IMR-90 (cell line): ENCODE data around the gene LDLRAD3. TPM values are rescaled to one million over a fixed set of nuclear protein-coding genes. Genes with fewer than 3 reads are reported as not detected.

Experiments
- ATAC-seq: fragments of 200-7000 bp; cut with Tn5 transposase; 2 replicates; pipeline ENCODE4 v1.9.1; 2020; ENCODE audit warnings: low read depth, mild to moderate bottlenecking, moderate library complexity
- BruUV-seq: library from RNA; stranded (reverse); fragments of 400-500 nt; replicated peaks from 2 replicates; lab custom pipeline; 2021; lab: Mats Ljungman, UMichigan
- CTCF ChIA-PET: fragments of 300-600 bp; formaldehyde crosslinking; extraction: SDS; loops from one replicate; lab custom pipeline; 2021; ENCODE audit warnings: antibody characterized with exemption; lab: Yijun Ruan, JAX
- POLR2A ChIA-PET: fragments of 300-600 bp; sonication (Branson Sonifier 250); formaldehyde crosslinking; loops from one replicate; lab custom pipeline; 2022; ENCODE audit warnings: antibody characterized with exemption; ENCODE audit not compliant: unreplicated experiment; lab: Charles Lee
- DNase-seq: peaks from one replicate; pipeline ENCODE4 v3.0.0; 2013
- H2AFZ ChIP-seq: replicated peaks from 2 replicates; pipeline ENCODE3; 2013; ENCODE audit warnings: low read length, mild to moderate bottlenecking; ENCODE audit not compliant: poor library complexity
- H2AK5ac ChIP-seq: 2 replicates; pipeline ENCODE4 v1.6.1; 2013; ENCODE audit warnings: low read depth, low read length, inconsistent platforms
- H2AK9ac ChIP-seq: replicated peaks from 2 replicates; pipeline ENCODE3; 2013; ENCODE audit warnings: mild to moderate bottlenecking, low read depth, low read length, moderate library complexity; ENCODE audit not compliant: poor library complexity
- H2BK120ac ChIP-seq: 2 replicates; pipeline ENCODE4 v1.6.1; 2013; ENCODE audit warnings: low read depth, low read length, inconsistent platforms
- H2BK15ac ChIP-seq: 3 replicates; pipeline ENCODE4 v1.6.1; 2013; ENCODE audit warnings: low read depth, low read length, inconsistent platforms
- H2BK20ac ChIP-seq: 2 replicates; pipeline ENCODE4 v1.6.1; 2013; ENCODE audit warnings: low read depth, mild to moderate bottlenecking, inconsistent platforms, low read length, moderate library complexity
- H2BK5ac ChIP-seq: 2 replicates; pipeline ENCODE4 v1.6.1; 2013; ENCODE audit warnings: mild to moderate bottlenecking, low read depth, low read length, inconsistent platforms; ENCODE audit not compliant: poor library complexity, severe bottlenecking
- H3K14ac ChIP-seq: replicated peaks from 2 replicates; pipeline ENCODE4 v1.6.1; 2013; ENCODE audit warnings: low read depth, low read length, inconsistent platforms
- H3K18ac ChIP-seq: 2 replicates; pipeline ENCODE4 v1.6.1; 2013; ENCODE audit warnings: low read depth, low read length, control low read depth
- H3K23ac ChIP-seq: 2 replicates; pipeline ENCODE4 v1.6.1; 2013; ENCODE audit warnings: low read depth, low read length, inconsistent platforms
- H3K27ac ChIP-seq: 2 replicates; pipeline ENCODE4 v1.5.1; 2013; ENCODE audit warnings: mild to moderate bottlenecking, control low read depth, low read length; ENCODE audit not compliant: insufficient read depth
- H3K27me3 ChIP-seq: 2 replicates; pipeline ENCODE4 v1.6.1; 2013; ENCODE audit warnings: low read length; ENCODE audit not compliant: control insufficient read depth, insufficient read depth
- H3K36me3 ChIP-seq: 2 replicates; pipeline ENCODE4 v1.6.1; 2013; ENCODE audit warnings: low read length, mixed read lengths; ENCODE audit not compliant: control insufficient read depth, insufficient read depth
- H3K4ac ChIP-seq: 2 replicates; pipeline ENCODE4 v1.6.1; 2013; ENCODE audit warnings: low read depth, low read length, inconsistent platforms
- H3K4me1 ChIP-seq: 2 replicates; pipeline ENCODE4 v1.6.1; 2013; ENCODE audit warnings: low read length, mixed read lengths; ENCODE audit not compliant: control insufficient read depth, insufficient read depth
- H3K4me2 ChIP-seq: 2 replicates; pipeline ENCODE4 v1.6.1; 2013; ENCODE audit warnings: low read depth, mild to moderate bottlenecking, control low read depth, low read length, moderate library complexity
- H3K4me3 ChIP-seq: 2 replicates; pipeline ENCODE4 v1.5.1; 2013; ENCODE audit warnings: low read depth, mild to moderate bottlenecking, control low read depth, low read length, moderate library complexity; ENCODE audit not compliant: insufficient read depth
- H3K56ac ChIP-seq: 2 replicates; pipeline ENCODE4 v1.6.1; 2013; ENCODE audit warnings: low read length, inconsistent platforms; ENCODE audit not compliant: insufficient read depth; ENCODE audit errors: extremely low read depth
- H3K79me1 ChIP-seq, 2 experiments: 2 replicates each; pipeline ENCODE4 v1.6.1; 2013; ENCODE audit warnings: low read length in 2 of 2, inconsistent platforms in 1 of 2, low read depth in 1 of 2
- H3K9ac ChIP-seq: 2 replicates; pipeline ENCODE4 v1.6.1; 2013; ENCODE audit warnings: low read depth, low read length, control low read depth
- H3K9me1 ChIP-seq: 2 replicates; pipeline ENCODE4 v1.6.1; 2013; ENCODE audit warnings: low read length, inconsistent platforms; ENCODE audit not compliant: insufficient read depth
- H3K9me3 ChIP-seq: 2 replicates; pipeline ENCODE4 v1.6.1; 2013; ENCODE audit warnings: low read length; ENCODE audit not compliant: control insufficient read depth, insufficient read depth
- H4K20me1 ChIP-seq: 2 replicates; pipeline ENCODE4 v1.6.1; 2013; ENCODE audit warnings: low read length, inconsistent platforms; ENCODE audit not compliant: insufficient read depth
- H4K5ac ChIP-seq: 2 replicates; pipeline ENCODE4 v1.6.1; 2013; ENCODE audit warnings: mild to moderate bottlenecking, low read depth, low read length, control low read depth
- H4K8ac ChIP-seq, 2 experiments: 2 replicates each; pipeline ENCODE4 v1.6.1; 2013; ENCODE audit warnings: low read depth in 2 of 2, low read length in 2 of 2, control low read depth in 1 of 2, inconsistent platforms in 1 of 2
- H4K91ac ChIP-seq: 2 replicates; pipeline ENCODE4 v1.6.1; 2013; ENCODE audit warnings: low read depth, low read length, inconsistent platforms; ENCODE audit not compliant: insufficient read depth
- CEBPB ChIP-seq: IDR thresholded peaks from 2 replicates; pipeline ENCODE4 v1.6.1; 2012; ENCODE audit warnings: low read depth, low read length, improper control_type of control experiment
- CHD1 ChIP-seq: IDR thresholded peaks from 2 replicates; pipeline ENCODE4 v1.6.1; 2012; ENCODE audit warnings: low read depth, low read length, improper control_type of control experiment
- ELK1 ChIP-seq: fragments of 150-350 bp; IDR thresholded peaks from 2 replicates; pipeline ENCODE4 v1.6.1; 2016; ENCODE audit warnings: low read depth, mild to moderate bottlenecking, low read length, moderate library complexity, borderline replicate concordance
- FOS ChIP-seq: fragments of 150-350 bp; IDR thresholded peaks from 2 replicates; pipeline ENCODE4 v1.6.1; 2016; ENCODE audit warnings: low read depth, low read length
- MAFK ChIP-seq: IDR thresholded peaks from 2 replicates; pipeline ENCODE4 v1.6.1; 2012; ENCODE audit warnings: low read depth, low read length, improper control_type of control experiment
- MAZ ChIP-seq: IDR thresholded peaks from 2 replicates; pipeline ENCODE4 v1.6.1; 2012; ENCODE audit warnings: low read depth, mild to moderate bottlenecking, low read length, improper control_type of control experiment, moderate library complexity, borderline replicate concordance
- MXI1 ChIP-seq: IDR thresholded peaks from 2 replicates; pipeline ENCODE4 v1.6.1; 2012; ENCODE audit warnings: low read depth, mild to moderate bottlenecking, low read length, moderate library complexity, borderline replicate concordance
- NFE2L2 ChIP-seq: fragments of 150-350 bp; IDR thresholded peaks from 2 replicates; pipeline ENCODE4 v1.6.1; 2016; ENCODE audit warnings: low read depth, mild to moderate bottlenecking, low read length
- POLR2A ChIP-seq: IDR thresholded peaks from 2 replicates; pipeline ENCODE4 v1.6.1; 2012; ENCODE audit warnings: mild to moderate bottlenecking, low read depth, low read length
- RAD21 ChIP-seq: IDR thresholded peaks from 2 replicates; pipeline ENCODE4 v1.6.1; 2012; ENCODE audit warnings: low read length, improper control_type of control experiment
- RCOR1 ChIP-seq: IDR thresholded peaks from 2 replicates; pipeline ENCODE4 v1.6.1; 2012; ENCODE audit warnings: mild to moderate bottlenecking, low read length, improper control_type of control experiment; ENCODE audit not compliant: insufficient replicate concordance
- RFX5 ChIP-seq: IDR thresholded peaks from 2 replicates; pipeline ENCODE4 v1.8.0; 2012; ENCODE audit warnings: low read depth, mild to moderate bottlenecking, low read length, moderate library complexity
- SMC3 ChIP-seq: fragments of 150-350 bp; IDR thresholded peaks from 2 replicates; pipeline ENCODE4 v1.6.1; 2016; ENCODE audit warnings: low read depth, mild to moderate bottlenecking, antibody characterized with exemption, low read length, moderate library complexity
- WGBS, 2 experiments: methylation state at CpG; one replicate each; pipeline versions ENCODE4 v1.1.5 to v1.1.7; 2013; ENCODE audit warnings: missing lambda C conversion rate in 2 of 2; ENCODE audit not compliant: insufficient read length in 1 of 2; ENCODE audit errors: extremely low coverage in 2 of 2; 5-methylcytosine and 5-hydroxymethylcytosine counted together
- dilution Hi-C: fragments of 300-500 bp; cut with HindIII; formaldehyde crosslinking; loops from one replicate; pipeline ENCODE4 v1.14.3; 2018; ENCODE audit warnings: low sequenced_read_pairs; ENCODE audit not compliant: unreplicated experiment
- in situ Hi-C: fragments of 300-500 bp; cut with MboI; formaldehyde crosslinking; loops from 3 replicates; pipeline ENCODE4 v1.14.3; 2019; ENCODE audit warnings: low sequenced_read_pairs, inconsistent platforms, mixed read lengths
- intact Hi-C: fragments of 100-400 bp; cut with micrococcal nuclease; formaldehyde crosslinking; loops from 2 replicates; pipeline ENCODE4 v1.10.0; 2022
- polyA plus RNA-seq, 3 experiments: library from polyadenylated mRNA; depleted of rRNA; stranded (reverse); fragments of >200 nt; gene quantifications; 2 replicates each; pipeline ENCODE4 v1.2.3, GENCODE V29; 2012; ENCODE audit warnings: low replicate concordance in 1 of 3
- total RNA-seq: library from RNA; depleted of rRNA; stranded (reverse); fragments of >200 nt; gene quantifications from 2 replicates; pipeline ENCODE4 v1.2.3, GENCODE V29; 2012
- TF ChIP-seq, protein P1 (sequence below): conservative IDR thresholded peaks from 2 replicates; pipeline ENCODE4 v1.5.1; 2012; ENCODE audit warnings: mild to moderate bottlenecking, low read depth, low read length, improper control_type of control experiment

The LDLRAD3 gene
- total and polyA plus RNA-seq, 2 of the 4 experiments (the other 2 are of a cell fraction), result 2.7 to 6.4 TPM

DNA sequence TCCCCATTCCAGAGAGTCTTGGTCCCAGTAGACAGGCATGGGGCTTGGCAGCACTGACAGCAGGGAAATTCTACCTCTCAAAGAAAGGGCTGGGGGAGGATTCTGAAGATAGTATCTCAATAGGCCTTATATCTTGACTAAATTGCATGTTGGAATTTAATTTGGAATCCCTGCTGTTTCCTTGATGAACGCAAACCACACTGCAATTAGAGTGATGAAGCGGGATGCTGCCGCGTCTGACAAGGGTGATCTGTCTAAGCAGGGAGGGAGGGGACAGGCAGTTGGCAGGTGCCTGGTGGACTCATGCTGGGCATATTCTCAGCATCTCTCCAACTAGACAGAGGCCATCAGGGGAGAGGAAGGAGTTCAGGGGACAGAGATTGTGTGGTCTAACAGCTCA, 296.9 kb downstream of the LDLRAD3 start:
- Histone ChIP-seq H4K8ac (no peak overlapping the region), H2BK20ac (no peak overlapping the region), H3K18ac (no peak overlapping the region), H3K56ac (no peak overlapping the region), H3K14ac (no peak overlapping the region), H3K79me1 (no peaks in the 10 kb centered on the region), H3K4me3 (no peak overlapping the region), H2BK5ac (no peak overlapping the region), H3K27me3 (peaks cover 16% of the 10 kb centered on the region), H3K4me1 (no peaks in the 10 kb centered on the region), H3K4ac (no peak overlapping the region), H2AK9ac (no peak overlapping the region), H3K9me1 (peaks cover 1% of the 10 kb centered on the region; the same call in 1 of the 2 replicates), H2AK5ac (no peak overlapping the region), H3K36me3 (no peaks in the 10 kb centered on the region), H2BK120ac (no peak overlapping the region), H3K4me2 (no peak overlapping the region), H4K91ac (no peak overlapping the region), H3K27ac (no peak overlapping the region), H2BK15ac (no peak overlapping the region), H2AFZ (no peak overlapping the region), H3K9ac (no peak overlapping the region), H3K23ac (no peak overlapping the region), H3K9me3 (no peaks in the 10 kb centered on the region; the same call in 1 of the 2 replicates), H4K20me1 (no peaks in the 10 kb centered on the region), H4K5ac (no peak overlapping the region)
- intact Hi-C loops, result no loop called here
- no peak for TF ChIP-seq RFX5
- TF ChIP-seq FOS, result no peak
- TF ChIP-seq MAFK, result no peak
- no peak for TF ChIP-seq CEBPB
- no peak for TF ChIP-seq MAZ
- no peak for TF ChIP-seq CHD1
- TF ChIP-seq NFE2L2, result no peak
- TF ChIP-seq ELK1, result no peak
- TF ChIP-seq SMC3, result no peak
- TF ChIP-seq, protein P1, sequence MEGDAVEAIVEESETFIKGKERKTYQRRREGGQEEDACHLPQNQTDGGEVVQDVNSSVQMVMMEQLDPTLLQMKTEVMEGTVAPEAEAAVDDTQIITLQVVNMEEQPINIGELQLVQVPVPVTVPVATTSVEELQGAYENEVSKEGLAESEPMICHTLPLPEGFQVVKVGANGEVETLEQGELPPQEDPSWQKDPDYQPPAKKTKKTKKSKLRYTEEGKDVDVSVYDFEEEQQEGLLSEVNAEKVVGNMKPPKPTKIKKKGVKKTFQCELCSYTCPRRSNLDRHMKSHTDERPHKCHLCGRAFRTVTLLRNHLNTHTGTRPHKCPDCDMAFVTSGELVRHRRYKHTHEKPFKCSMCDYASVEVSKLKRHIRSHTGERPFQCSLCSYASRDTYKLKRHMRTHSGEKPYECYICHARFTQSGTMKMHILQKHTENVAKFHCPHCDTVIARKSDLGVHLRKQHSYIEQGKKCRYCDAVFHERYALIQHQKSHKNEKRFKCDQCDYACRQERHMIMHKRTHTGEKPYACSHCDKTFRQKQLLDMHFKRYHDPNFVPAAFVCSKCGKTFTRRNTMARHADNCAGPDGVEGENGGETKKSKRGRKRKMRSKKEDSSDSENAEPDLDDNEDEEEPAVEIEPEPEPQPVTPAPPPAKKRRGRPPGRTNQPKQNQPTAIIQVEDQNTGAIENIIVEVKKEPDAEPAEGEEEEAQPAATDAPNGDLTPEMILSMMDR, result no peak
- TF ChIP-seq RAD21, result no peak
- no peak for TF ChIP-seq POLR2A
- no peak for TF ChIP-seq RCOR1
- no peak for TF ChIP-seq MXI1
- dilution Hi-C loops, result no loop called here
- ATAC-seq, result no peak
- ChIA-PET CTCF (no interaction called here), POLR2A (no interaction called here)
- in situ Hi-C loops, result no loop called here
- WGBS, 2 experiments, result no CpG with 5 or more reads among the region's 4 CpGs
- DNase-seq, result no peak
- BruUV-seq, result no TSS peak
